Suprapubic skin (tissue), 4 donors: ENCODE measurements around the gene DDX27. TPM values are rescaled to one million over a fixed set of nuclear protein-coding genes. Genes with fewer than 3 reads are reported as not detected.

Experiments used
- DNase-seq, 2 donors: peaks; one replicate each; pipeline ENCODE4 v3.0.0-alpha.2; 2019; ENCODE audit warnings: low spot score in 2 of 2
- H3K27ac ChIP-seq: fragments of 200-600 bp; sonication (generic); one replicate; pipeline ENCODE4 v1.5.1; 2019
- H3K27me3 ChIP-seq: fragments of 200-600 bp; sonication (generic); one replicate; pipeline ENCODE4 v1.5.1; 2019
- H3K36me3 ChIP-seq: fragments of 200-600 bp; sonication (generic); one replicate; pipeline ENCODE4 v1.5.1; 2019
- H3K4me1 ChIP-seq: fragments of 200-600 bp; sonication (generic); one replicate; pipeline ENCODE4 v1.5.1; 2019
- H3K4me3 ChIP-seq: fragments of 200-600 bp; sonication (generic); one replicate; pipeline ENCODE4 v1.5.1; 2019; ENCODE audit warnings: mild to moderate bottlenecking
- H3K9me3 ChIP-seq: fragments of 200-600 bp; sonication (generic); one replicate; pipeline ENCODE4 v1.5.1; 2019
- EP300 ChIP-seq: sonication (generic); formaldehyde crosslinking; IDR thresholded peaks from one replicate; pipeline ENCODE4 v1.6.1; 2017; ENCODE audit warnings: antibody characterized with exemption
- POLR2A ChIP-seq, 2 donors: fragments of 450-650 bp; IDR thresholded peaks; one replicate each; pipeline ENCODE4 v1.6.1; 2017; ENCODE audit warnings: antibody characterized with exemption in 2 of 2, mild to moderate bottlenecking in 2 of 2, moderate library complexity in 2 of 2
- POLR2AphosphoS5 ChIP-seq, 3 donors: sonication (generic); formaldehyde crosslinking; IDR thresholded peaks; one replicate each; pipeline ENCODE4 v1.6.1; 2017; ENCODE audit warnings: antibody characterized with exemption in 3 of 3
- WGBS: methylation state at CpG from one replicate; pipeline ENCODE4 v1.1.5; 2018; 5-methylcytosine and 5-hydroxymethylcytosine counted together
- total RNA-seq, 4 donors: library from RNA; depleted of rRNA; stranded (reverse); fragments of >200 nt; gene quantifications; one replicate each; pipeline ENCODE4 v1.1.0, GENCODE V29; 2016
- TF ChIP-seq, protein P1 (sequence below), 2 donors: fragments of 200-600 bp in 1 of 2; fragments of 450-650 bp in 1 of 2; sonication (generic) in 1 of 2; IDR thresholded peaks; one replicate each; pipeline ENCODE4 v1.5.1; 2016 to 2019; ENCODE audit warnings: antibody characterized with exemption in 2 of 2, mild to moderate bottlenecking in 1 of 2, moderate library complexity in 1 of 2

DDX27 gene
- total RNA-seq, 4 donors from 2014 or later, result 29.3 to 49.5 (median 38.0) TPM

GRCh38 chr20:49281913-49282467 is 62.8 kb downstream of the DDX27 start:
- no peaks in the 10 kb centered on the region for H3K27me3 ChIP-seq
- peaks cover 75% of the 10 kb centered on the region for H3K36me3 ChIP-seq
- H3K4me1 ChIP-seq, result peaks cover 42% of the 10 kb centered on the region
- peaks cover 13% of the 10 kb centered on the region for H3K9me3 ChIP-seq
- H3K27ac ChIP-seq, result no peak overlapping the region
- DNase-seq, result no peak
- no peak overlapping the region for H3K4me3 ChIP-seq
- TF ChIP-seq POLR2AphosphoS5 (IDR thresholded peaks at IDR 0.05), result no peak
- no peak for TF ChIP-seq EP300
- WGBS, result 87% methylated on average over 9 of the region's 9 CpGs

GRCh38 chr20:49282584-49283171 is 63.5 kb downstream of the DDX27 start:
- Histone ChIP-seq H3K36me3 (peaks cover 82% of the 10 kb centered on the region), H3K9me3 (peaks cover 14% of the 10 kb centered on the region), H3K4me3 (no peak overlapping the region), H3K4me1 (peaks cover 39% of the 10 kb centered on the region), H3K27me3 (no peaks in the 10 kb centered on the region), H3K27ac (no peak overlapping the region)
- WGBS, result 84% methylated on average over 20 of the region's 20 CpGs
- TF ChIP-seq POLR2AphosphoS5 (IDR thresholded peaks at IDR 0.05), result no peak
- TF ChIP-seq EP300, result no peak
- TF ChIP-seq, protein P1, sequence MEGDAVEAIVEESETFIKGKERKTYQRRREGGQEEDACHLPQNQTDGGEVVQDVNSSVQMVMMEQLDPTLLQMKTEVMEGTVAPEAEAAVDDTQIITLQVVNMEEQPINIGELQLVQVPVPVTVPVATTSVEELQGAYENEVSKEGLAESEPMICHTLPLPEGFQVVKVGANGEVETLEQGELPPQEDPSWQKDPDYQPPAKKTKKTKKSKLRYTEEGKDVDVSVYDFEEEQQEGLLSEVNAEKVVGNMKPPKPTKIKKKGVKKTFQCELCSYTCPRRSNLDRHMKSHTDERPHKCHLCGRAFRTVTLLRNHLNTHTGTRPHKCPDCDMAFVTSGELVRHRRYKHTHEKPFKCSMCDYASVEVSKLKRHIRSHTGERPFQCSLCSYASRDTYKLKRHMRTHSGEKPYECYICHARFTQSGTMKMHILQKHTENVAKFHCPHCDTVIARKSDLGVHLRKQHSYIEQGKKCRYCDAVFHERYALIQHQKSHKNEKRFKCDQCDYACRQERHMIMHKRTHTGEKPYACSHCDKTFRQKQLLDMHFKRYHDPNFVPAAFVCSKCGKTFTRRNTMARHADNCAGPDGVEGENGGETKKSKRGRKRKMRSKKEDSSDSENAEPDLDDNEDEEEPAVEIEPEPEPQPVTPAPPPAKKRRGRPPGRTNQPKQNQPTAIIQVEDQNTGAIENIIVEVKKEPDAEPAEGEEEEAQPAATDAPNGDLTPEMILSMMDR (IDR thresholded peaks at IDR 0.05), result no peak
- no peak for TF ChIP-seq POLR2A (IDR thresholded peaks at IDR 0.05)
- DNase-seq, result no peak

- Histone ChIP-seq H3K36me3 (peaks cover 88% of the 10 kb centered on the region), H3K27ac (no peak overlapping the region), H3K4me3 (no peak overlapping the region), H3K4me1 (peaks cover 41% of the 10 kb centered on the region), H3K27me3 (no peaks in the 10 kb centered on the region), H3K9me3 (peaks cover 14% of the 10 kb centered on the region)
- 92% methylated on average over 9 of the region's 9 CpGs for WGBS
- TF ChIP-seq EP300 (no peak), POLR2A (IDR thresholded peaks at IDR 0.05) (no peak), POLR2AphosphoS5 (IDR thresholded peaks at IDR 0.05) (no peak)
- TF ChIP-seq, protein P1 (IDR thresholded peaks at IDR 0.05), result no peak
- no peak for DNase-seq
Observed at GRCh38 chr20:49283176-49283702, 64.0 kb downstream of the DDX27 start.

GRCh38 chr20:49283703-49284625 is 64.7 kb downstream of the DDX27 start:
- no peaks in the 10 kb centered on the region for H3K27me3 ChIP-seq
- peaks cover 41% of the 10 kb centered on the region for H3K4me1 ChIP-seq
- 97% methylated on average over 3 of the region's 3 CpGs for WGBS
- peaks cover 14% of the 10 kb centered on the region for H3K9me3 ChIP-seq
- H3K27ac ChIP-seq, result no peak overlapping the region
- DNase-seq, result no peak
- H3K4me3 ChIP-seq, result no peak overlapping the region
- TF ChIP-seq POLR2AphosphoS5 (IDR thresholded peaks at IDR 0.05), result no peak
- TF ChIP-seq, protein P1 (IDR thresholded peaks at IDR 0.05), result no peak
- no peak for TF ChIP-seq POLR2A (IDR thresholded peaks at IDR 0.05)
- no peak for TF ChIP-seq EP300
- H3K36me3 ChIP-seq, result peaks cover 95% of the 10 kb centered on the region

GRCh38 chr20:49284818-49285217 is 65.6 kb downstream of the DDX27 start:
- Histone ChIP-seq H3K4me1 (peaks cover 32% of the 10 kb centered on the region), H3K9me3 (peaks cover 14% of the 10 kb centered on the region), H3K36me3 (peaks cover 100% of the 10 kb centered on the region), H3K27ac (no peak overlapping the region), H3K27me3 (no peaks in the 10 kb centered on the region), H3K4me3 (no peak overlapping the region)
- TF ChIP-seq POLR2A (IDR thresholded peaks at IDR 0.05), result no peak
- TF ChIP-seq EP300, result no peak
- TF ChIP-seq POLR2AphosphoS5 (IDR thresholded peaks at IDR 0.05), result no peak
- TF ChIP-seq, protein P1 (IDR thresholded peaks at IDR 0.05), result no peak
- 96% methylated on average over 5 of the region's 5 CpGs for WGBS
- no peak for DNase-seq
